GM12878 (cell line): ENCODE data around the gene TTC23L. TPM values are rescaled to one million over a fixed set of nuclear protein-coding genes. Genes with fewer than 3 reads are reported as not detected.

ENCODE experiments used
- ATAC-seq: fragments of 200-7000 bp; cut with Tn5 transposase; 3 replicates; pipeline ENCODE4 v1.9.1; 2020; ENCODE audit warnings: mild to moderate bottlenecking, moderate library complexity
- BruUV-seq: library from RNA; stranded (reverse); fragments of 400-500 nt; replicated peaks from 2 replicates; lab custom pipeline; 2021; lab: Mats Ljungman, UMichigan
- CTCF ChIA-PET: fragments of 300-600 bp; sonication (Branson Sonifier 250); formaldehyde crosslinking; extraction: SDS; loops from one replicate; lab custom pipeline; 2021; ENCODE audit warnings: inconsistent platforms; lab: Yijun Ruan, JAX
- POLR2A ChIA-PET: fragments of 350-600 bp; formaldehyde crosslinking; extraction: SDS; loops from one replicate; lab custom pipeline; 2021; ENCODE audit warnings: inconsistent platforms; lab: Charles Lee
- RAD21 ChIA-PET: fragments of 300-600 bp; sonication (Branson Sonifier 250); formaldehyde crosslinking; loops from one replicate; lab custom pipeline; 2023; ENCODE audit warnings: antibody characterized with exemption; ENCODE audit not compliant: unreplicated experiment; lab: Charles Lee
- SMC1A ChIA-PET: fragments of 300-600 bp; sonication (Branson Sonifier 250); formaldehyde crosslinking; loops from one replicate; lab custom pipeline; 2023; ENCODE audit not compliant: unreplicated experiment, uncharacterized antibody; lab: Charles Lee
- DNase-seq: peaks from one replicate; pipeline ENCODE4 v3.0.0-alpha.2; 2011; ENCODE audit warnings: low read depth, low spot score
- FAIRE-seq: peaks from 3 replicates; lab custom pipeline; 2011; peaks lifted over from hg19 to GRCh38; lab: Jason Lieb, UNC
- H2AFZ ChIP-seq: 2 replicates; pipeline ENCODE4 v1.6.0; 2011; ENCODE audit warnings: low read depth, low read length, control low read depth; ENCODE audit not compliant: control insufficient read depth
- H3K27ac ChIP-seq: 2 replicates; pipeline ENCODE4 v1.5.1; 2011; ENCODE audit warnings: control low read depth; ENCODE audit not compliant: control insufficient read depth, insufficient read depth
- H3K27me3 ChIP-seq, 2 experiments: replicated peaks in 1 of 2; 2 replicates each; pipeline versions ENCODE4 v1.6.0 to v1.6.1; 2011; ENCODE audit warnings: low read length in 1 of 2; ENCODE audit not compliant: control insufficient read depth in 2 of 2, insufficient read depth in 2 of 2
- H3K36me3 ChIP-seq, 2 experiments: 2 replicates each; pipeline ENCODE4 v1.5.1; 2011; ENCODE audit warnings: low read length in 1 of 2; ENCODE audit not compliant: control insufficient read depth in 2 of 2, insufficient read depth in 2 of 2
- H3K4me1 ChIP-seq: 2 replicates; pipeline ENCODE4 v1.6.1; 2011; ENCODE audit warnings: mild to moderate bottlenecking, low read length, moderate library complexity, mixed read lengths; ENCODE audit not compliant: control insufficient read depth, insufficient read depth
- H3K4me2 ChIP-seq: 2 replicates; pipeline ENCODE4 v1.6.0; 2011; ENCODE audit warnings: control low read depth; ENCODE audit not compliant: control insufficient read depth, insufficient read depth
- H3K4me3 ChIP-seq: fragments of 200-600 bp; sonication (generic); 2 replicates; pipeline ENCODE4 v1.5.1; 2016
- H3K79me2 ChIP-seq: 2 replicates; pipeline ENCODE4 v1.6.0; 2011; ENCODE audit warnings: low read length; ENCODE audit not compliant: control insufficient read depth, insufficient read depth
- H3K9ac ChIP-seq: 2 replicates; pipeline ENCODE4 v1.8.0; 2011; ENCODE audit warnings: low read length, control low read depth, mixed read lengths; ENCODE audit not compliant: control insufficient read depth, insufficient read depth
- H3K9me3 ChIP-seq: replicated peaks from 3 replicates; pipeline ENCODE4 v1.5.1; 2011; ENCODE audit warnings: mild to moderate bottlenecking, low read length; ENCODE audit not compliant: control insufficient read depth, insufficient read depth
- H4K20me1 ChIP-seq: 2 replicates; pipeline ENCODE4 v1.6.0; 2011; ENCODE audit not compliant: control insufficient read depth, insufficient read depth
- BCLAF1 ChIP-seq: fragments of 450-650 bp; IDR thresholded peaks from 2 replicates; pipeline ENCODE4 v1.6.1; 2017; ENCODE audit warnings: antibody characterized with exemption, mild to moderate bottlenecking, moderate library complexity
- CUX1 ChIP-seq: IDR thresholded peaks from 2 replicates; pipeline ENCODE4 v1.6.1; 2012; ENCODE audit warnings: improper control_type of control experiment, low read depth, low read length; ENCODE audit not compliant: insufficient replicate concordance
- FOS ChIP-seq: IDR thresholded peaks from 3 replicates; pipeline ENCODE4 v1.6.1; 2011; ENCODE audit warnings: borderline replicate concordance; ENCODE audit not compliant: insufficient read length; ENCODE audit errors: extremely low read depth
- FOXM1 ChIP-seq: IDR thresholded peaks from 2 replicates; pipeline ENCODE4 v1.6.1; 2012; ENCODE audit warnings: low read depth, mild to moderate bottlenecking, inconsistent platforms, low read length, moderate library complexity
- IRF4 ChIP-seq: IDR thresholded peaks from 2 replicates; pipeline ENCODE4 v1.6.1; 2011; ENCODE audit warnings: low read depth, low read length
- PAX5 ChIP-seq: IDR thresholded peaks from 2 replicates; pipeline ENCODE4 v1.6.1; 2011; ENCODE audit warnings: low read depth, low read length, borderline replicate concordance
- PAX8 ChIP-seq: fragments of 450-650 bp; IDR thresholded peaks from 2 replicates; pipeline ENCODE4 v1.6.1; 2017; ENCODE audit warnings: mild to moderate bottlenecking, moderate library complexity
- RCOR1 ChIP-seq: conservative IDR thresholded peaks from 2 replicates; pipeline ENCODE4 v1.6.1; 2012; ENCODE audit warnings: low read depth, low read length, improper control_type of control experiment
- RUNX3 ChIP-seq: IDR thresholded peaks from 2 replicates; pipeline ENCODE4 v1.6.1; 2012; ENCODE audit warnings: low read length, inconsistent platforms
- SMAD5 ChIP-seq: IDR thresholded peaks from 2 replicates; pipeline ENCODE4 v1.6.1; 2016; ENCODE audit warnings: antibody characterized with exemption, low read depth
- SREBF1 ChIP-seq: IDR thresholded peaks from 2 replicates; pipeline ENCODE4 v1.6.1; 2012; ENCODE audit warnings: mild to moderate bottlenecking, low read length
- ZBED1 ChIP-seq: IDR thresholded peaks from 2 replicates; pipeline ENCODE4 v1.6.1; 2016; ENCODE audit warnings: borderline replicate concordance
- ZNF622 ChIP-seq: fragments of 450-650 bp; IDR thresholded peaks from 2 replicates; pipeline ENCODE4 v1.6.1; 2017; ENCODE audit warnings: mild to moderate bottlenecking, inconsistent platforms
- in situ Hi-C: fragments of 300-500 bp; cut with MboI; formaldehyde crosslinking; loops from 9 replicates; pipeline ENCODE4 v1.14.3; 2018; ENCODE audit warnings: mixed read lengths
- intact Hi-C: fragments of 100-400 bp; cut with micrococcal nuclease; formaldehyde crosslinking; loops from one replicate; pipeline ENCODE4 v1.14.2; 2022; ENCODE audit not compliant: unreplicated experiment
- polyA plus RNA-seq, 11 experiments: library from polyadenylated mRNA; depleted of rRNA in 4 of 11; unstranded in 6 of 11; stranded (reverse) in 5 of 11; fragments of >200 nt; fragmentation: Nextera tagmentation in 4 of 11; fragmentation: Illumina TruSeq in 1 of 11; extraction: Ambion mirVana in 4 of 11; extraction: Trizol in 1 of 11; gene quantifications; 1 replicate in 1 of 11; 2 replicates in 10 of 11; pipeline versions ENCODE4 v1.2.1 to v1.2.3, GENCODE V29; 2011 to 2016; ENCODE audit warnings: inconsistent platforms in 2 of 11, missing spikeins in 2 of 11, low read depth in 1 of 11
- total RNA-seq, 4 experiments: library from RNA; depleted of rRNA in 3 of 4; stranded (reverse); fragments of >200 nt in 3 of 4; fragmentation: Illumina TruSeq in 1 of 4; extraction: Trizol in 1 of 4; gene quantifications; 2 replicates each; pipeline versions ENCODE4 v1.2.1 to v1.2.3, GENCODE V29; 2013 to 2021
- TF ChIP-seq, protein P1 (sequence below): IDR thresholded peaks from 2 replicates; pipeline ENCODE4 v1.6.1; 2012; ENCODE audit warnings: mild to moderate bottlenecking, low read depth, low read length

Gene TTC23L
- total and polyA plus RNA-seq, 10 of the 15 experiments (the other 5 are each of a cell fraction or from before 2014, with no cell fraction given) = 0.09 to 0.34 TPM; not detected in 8

DNA sequence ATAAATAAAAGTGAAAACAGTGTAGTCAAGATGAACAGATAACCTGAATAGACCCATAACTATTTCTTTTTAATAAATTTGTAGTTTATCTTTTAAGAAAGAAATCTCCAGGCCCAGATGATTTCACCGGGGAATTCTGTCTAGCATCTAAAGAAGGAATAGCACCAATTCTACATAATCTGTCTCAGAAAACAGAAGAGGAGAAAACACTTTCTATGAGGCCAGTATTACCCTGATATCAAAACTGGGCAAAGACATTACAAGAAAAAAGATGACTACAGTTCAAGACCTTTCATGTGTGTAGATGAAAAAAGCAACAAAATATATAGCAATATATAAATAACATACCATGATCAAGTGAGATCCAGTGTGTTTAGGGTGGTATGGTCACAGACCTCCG is 31.4 kb downstream of the TTC23L start (continued):
- TF ChIP-seq CUX1 = no peak

GRCh38 chr5:34876275-34876674 is 37.3 kb downstream of the TTC23L start:
- Histone ChIP-seq H3K9ac (no peak overlapping the region), H2AFZ (no peak overlapping the region), H3K4me3 (no peak overlapping the region), H3K27me3 (no peaks in the 10 kb centered on the region), H3K9me3 (no peaks in the 10 kb centered on the region), H3K36me3 (no peaks in the 10 kb centered on the region), H3K79me2 (no peaks in the 10 kb centered on the region), H3K4me1 (no peaks in the 10 kb centered on the region), H3K4me2 (no peak overlapping the region), H3K27ac (no peak overlapping the region), H4K20me1 (no peaks in the 10 kb centered on the region)
- DNase-seq (no peak), ATAC-seq (no peak), FAIRE-seq (no peak)
- POLR2A ChIA-PET = no interaction called here
- BruUV-seq = no TSS peak
- SMC1A ChIA-PET = no interaction called here
- CTCF ChIA-PET = no interaction called here
- in situ Hi-C loops (no loop called here), intact Hi-C loops (no loop called here)
- no peak for TF ChIP-seq PAX5
- no peak for TF ChIP-seq PAX8
- TF ChIP-seq BCLAF1 = no peak
- TF ChIP-seq RCOR1 = no peak
- TF ChIP-seq SREBF1 = no peak
- TF ChIP-seq, protein P1, sequence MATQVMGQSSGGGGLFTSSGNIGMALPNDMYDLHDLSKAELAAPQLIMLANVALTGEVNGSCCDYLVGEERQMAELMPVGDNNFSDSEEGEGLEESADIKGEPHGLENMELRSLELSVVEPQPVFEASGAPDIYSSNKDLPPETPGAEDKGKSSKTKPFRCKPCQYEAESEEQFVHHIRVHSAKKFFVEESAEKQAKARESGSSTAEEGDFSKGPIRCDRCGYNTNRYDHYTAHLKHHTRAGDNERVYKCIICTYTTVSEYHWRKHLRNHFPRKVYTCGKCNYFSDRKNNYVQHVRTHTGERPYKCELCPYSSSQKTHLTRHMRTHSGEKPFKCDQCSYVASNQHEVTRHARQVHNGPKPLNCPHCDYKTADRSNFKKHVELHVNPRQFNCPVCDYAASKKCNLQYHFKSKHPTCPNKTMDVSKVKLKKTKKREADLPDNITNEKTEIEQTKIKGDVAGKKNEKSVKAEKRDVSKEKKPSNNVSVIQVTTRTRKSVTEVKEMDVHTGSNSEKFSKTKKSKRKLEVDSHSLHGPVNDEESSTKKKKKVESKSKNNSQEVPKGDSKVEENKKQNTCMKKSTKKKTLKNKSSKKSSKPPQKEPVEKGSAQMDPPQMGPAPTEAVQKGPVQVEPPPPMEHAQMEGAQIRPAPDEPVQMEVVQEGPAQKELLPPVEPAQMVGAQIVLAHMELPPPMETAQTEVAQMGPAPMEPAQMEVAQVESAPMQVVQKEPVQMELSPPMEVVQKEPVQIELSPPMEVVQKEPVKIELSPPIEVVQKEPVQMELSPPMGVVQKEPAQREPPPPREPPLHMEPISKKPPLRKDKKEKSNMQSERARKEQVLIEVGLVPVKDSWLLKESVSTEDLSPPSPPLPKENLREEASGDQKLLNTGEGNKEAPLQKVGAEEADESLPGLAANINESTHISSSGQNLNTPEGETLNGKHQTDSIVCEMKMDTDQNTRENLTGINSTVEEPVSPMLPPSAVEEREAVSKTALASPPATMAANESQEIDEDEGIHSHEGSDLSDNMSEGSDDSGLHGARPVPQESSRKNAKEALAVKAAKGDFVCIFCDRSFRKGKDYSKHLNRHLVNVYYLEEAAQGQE = no peak
- no peak for TF ChIP-seq FOS
- TF ChIP-seq SMAD5 = no peak
- TF ChIP-seq ZBED1 = no peak
- TF ChIP-seq ZNF622 = no peak
- no peak for TF ChIP-seq RUNX3
- TF ChIP-seq IRF4 = no peak
- TF ChIP-seq FOXM1 = no peak
- RAD21 ChIA-PET = no interaction called here
